ENCODE measurements around the gene P4HA1. TPM values are rescaled to one million over a fixed set of nuclear protein-coding genes. Genes with fewer than 3 reads are reported as not detected.

P4HA1 gene
- total RNA-seq, 1 experiment from 2014 or later = 46.5 TPM

DNA sequence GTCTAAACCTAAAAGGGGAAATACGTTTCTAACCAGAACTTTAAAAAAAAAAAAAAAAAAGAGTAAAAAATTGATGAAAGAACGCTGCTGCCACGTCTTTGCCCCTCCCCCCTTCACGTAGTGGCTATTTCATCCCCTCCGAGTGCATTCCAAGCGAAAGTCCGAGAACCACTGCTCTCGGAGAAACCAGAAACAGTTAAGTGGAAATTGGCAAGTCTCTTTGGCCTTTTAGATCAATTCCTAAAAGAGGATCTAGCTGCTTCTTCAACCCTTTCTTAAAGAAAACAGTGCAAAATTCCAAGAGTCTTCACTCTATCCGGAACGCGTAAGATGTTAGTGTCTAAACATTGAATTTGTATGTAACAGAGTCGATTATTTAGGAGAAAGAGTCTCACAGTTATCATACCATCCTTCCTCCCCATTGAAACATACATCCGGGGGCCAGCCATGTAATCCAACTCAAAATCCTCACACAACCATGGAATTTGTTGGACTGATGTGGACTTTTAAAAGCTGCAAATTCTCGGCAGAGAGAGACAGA lies 1.1 kb downstream of the P4HA1 start:
- TF ChIP-seq CTCF (IDR thresholded peaks at IDR 0.05; ENCODE audit: insufficient read depth in 1 of 2, low read depth in 1 of 2, low read length in 1 of 2, severe bottlenecking in 1 of 2, unreplicated experiment in 1 of 2) = no peak
- DNase-seq = peak; percentile 69 to 74
- CTCF ChIA-PET = interaction anchor here (0.6 to 2.7 kb wide), 11 partner anchors 9 to 141 kb away, joined by 3 to 40 read pairs (median 5); partner anchors contain the start of genes ECD, FAM149B1, NUDT13 and PLA2G12B
- POLR2A ChIA-PET = interaction anchor here (0.5 to 2.3 kb wide), 14 partner anchors 15 to 851 kb away, joined by 3 to 43 read pairs (median 6); partner anchors contain the start of genes DNAJC9, ECD, FAM149B1 and MRPS16
- Histone ChIP-seq H3K4me1 (peaks cover 16% of the 10 kb centered on the region; the same call in 1 of the 2 replicates), H3K9me3 (no peaks in the 10 kb centered on the region), H3K36me3 (ENCODE audit: control insufficient read depth, insufficient read depth, low read length) (no peaks in the 10 kb centered on the region), H3K4me3 (ENCODE audit: low read depth, low read length) (peak overlapping the region; percentile 70), H3K27me3 (replicated peaks; ENCODE audit: control insufficient read depth, insufficient read depth, low read length) (no peaks in the 10 kb centered on the region)
- TSS peak; percentile 81 for BruUV-seq (replicated peaks)
- H3K36me3 Mint-ChIP-seq (ENCODE audit: insufficient read depth, unreplicated experiment) = peaks cover 29% of the 10 kb centered on the region
- H3K4me1 Mint-ChIP-seq (ENCODE audit: low read depth, unreplicated experiment) = peaks cover 14% of the 10 kb centered on the region
- intact Hi-C loops (cut with micrococcal nuclease; ENCODE audit: unreplicated experiment) = loop anchor here (1.0 to 2.0 kb wide), 6 partner anchors 15 to 121 kb away; partner anchors contain the start of genes ECD, FAM149B1 and NUDT13
- H3K27ac Mint-ChIP-seq (ENCODE audit: unreplicated experiment) = peak overlapping the region; percentile 96
- H3K4me3 Mint-ChIP-seq (ENCODE audit: unreplicated experiment) = peak overlapping the region; percentile 98
- H3K9me3 Mint-ChIP-seq (ENCODE audit: unreplicated experiment) = no peaks in the 10 kb centered on the region
- no peaks in the 10 kb centered on the region for H3K27me3 Mint-ChIP-seq (ENCODE audit: insufficient read depth, unreplicated experiment)

DNA sequence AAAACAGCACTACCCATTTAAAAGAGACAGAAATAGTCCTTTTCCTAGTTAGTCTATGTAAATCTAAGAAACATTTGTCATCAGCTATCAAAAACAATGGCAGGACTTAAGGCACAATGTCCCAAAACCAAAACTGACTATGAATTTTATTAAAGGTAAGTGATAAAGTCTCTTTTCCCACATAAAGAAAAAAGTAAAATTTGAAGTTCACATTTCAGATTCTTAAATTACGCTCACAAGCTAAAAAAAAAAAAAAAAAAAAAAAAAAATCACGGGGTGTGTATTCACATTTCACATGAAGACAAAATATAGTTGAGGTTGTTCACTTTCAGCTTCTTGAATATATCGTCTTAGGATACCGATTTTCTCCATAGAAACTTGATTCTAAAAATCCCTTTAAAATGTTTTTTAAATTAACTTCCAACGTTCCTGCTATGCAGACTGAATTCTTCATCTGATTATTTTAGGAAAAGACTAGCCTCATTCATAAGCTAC lies 1.6 kb downstream of the P4HA1 start:
- Histone ChIP-seq H3K27me3 (replicated peaks; ENCODE audit: control insufficient read depth, insufficient read depth, low read length) (no peaks in the 10 kb centered on the region), H3K9me3 (no peaks in the 10 kb centered on the region), H3K4me3 (ENCODE audit: low read depth, low read length) (peak overlapping the region; percentile 70), H3K36me3 (ENCODE audit: control insufficient read depth, insufficient read depth, low read length) (no peaks in the 10 kb centered on the region), H3K4me1 (peaks cover 16% of the 10 kb centered on the region; the same call in 1 of the 2 replicates)
- Mint-ChIP-seq H3K36me3 (ENCODE audit: insufficient read depth, unreplicated experiment) (peaks cover 29% of the 10 kb centered on the region), H3K4me3 (ENCODE audit: unreplicated experiment) (peak overlapping the region; percentile 98), H3K4me1 (ENCODE audit: low read depth, unreplicated experiment) (peaks cover 14% of the 10 kb centered on the region), H3K27me3 (ENCODE audit: insufficient read depth, unreplicated experiment) (no peaks in the 10 kb centered on the region), H3K27ac (ENCODE audit: unreplicated experiment) (peak overlapping the region; percentile 96), H3K9me3 (ENCODE audit: unreplicated experiment) (no peaks in the 10 kb centered on the region)
- TF ChIP-seq CTCF (IDR thresholded peaks at IDR 0.05; ENCODE audit: insufficient read depth in 1 of 2, low read depth in 1 of 2, low read length in 1 of 2, severe bottlenecking in 1 of 2, unreplicated experiment in 1 of 2) = no peak
- CTCF ChIA-PET = interaction anchor here (0.5 to 2.7 kb wide), 5 partner anchors 8 to 432 kb away, joined by 3 to 22 read pairs (median 5); partner anchors contain the start of genes ECD and FAM149B1
- no TSS peak for BruUV-seq (replicated peaks)
- POLR2A ChIA-PET = interaction anchor here (0.6 to 0.7 kb wide), 7 partner anchors 16 to 740 kb away, joined by 3 to 8 read pairs (median 6); no protein-coding TSS in a partner anchor
- no peak for DNase-seq
- intact Hi-C loops (cut with micrococcal nuclease; ENCODE audit: unreplicated experiment) = no loop called here

DNA sequence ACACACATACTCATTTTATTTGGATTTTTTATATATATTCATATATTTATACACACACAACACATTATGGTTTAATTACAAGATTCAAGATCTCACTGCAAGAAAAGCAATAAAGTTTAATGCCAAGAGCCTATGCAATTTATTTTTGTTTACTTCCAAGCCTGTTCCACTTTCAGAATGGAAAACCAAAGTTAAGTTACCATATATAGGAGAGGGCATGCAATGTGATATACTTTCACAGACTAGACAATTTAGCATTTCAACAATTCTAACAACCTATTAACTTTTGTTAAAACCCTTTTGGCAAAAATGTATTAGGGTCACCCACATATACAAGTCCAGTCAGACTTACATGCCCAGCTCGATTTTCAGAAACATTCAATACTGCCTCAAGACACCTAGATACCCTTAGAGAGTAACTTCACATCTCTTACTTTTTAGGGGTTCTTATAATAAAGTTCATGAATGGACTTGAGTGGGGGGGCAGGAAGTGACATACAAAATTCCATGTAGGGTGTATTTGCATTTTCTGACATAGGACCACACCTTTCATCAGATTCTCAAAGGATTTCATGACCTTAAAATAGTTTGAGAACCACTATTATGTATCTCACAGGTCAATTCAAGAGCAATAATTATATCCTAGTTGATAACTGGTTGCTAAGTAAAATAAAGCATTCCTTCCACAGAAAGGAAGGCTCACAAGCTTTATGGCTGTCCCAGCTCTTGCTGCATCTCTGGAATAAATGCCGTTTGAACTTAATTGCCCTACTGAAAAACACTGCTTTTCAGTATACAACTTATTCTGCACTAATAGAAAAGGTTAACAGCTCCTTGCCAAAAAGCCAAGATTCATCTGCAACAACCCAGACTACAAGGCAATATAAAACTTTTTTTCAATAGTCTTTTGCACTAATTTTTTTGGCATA lies 2.5 kb downstream of the P4HA1 start:
- no peak for DNase-seq
- ChIA-PET CTCF (interaction anchor here (0.5 to 0.6 kb wide), 2 partner anchors 406 to 431 kb away, joined by 3 to 5 read pairs; no protein-coding TSS in a partner anchor), POLR2A (interaction anchor here (0.6 to 1.1 kb wide), 3 partner anchors 16 to 739 kb away, joined by 3 to 6 read pairs (median 3); partner anchors contain the start of gene NUDT13)
- Histone ChIP-seq H3K36me3 (ENCODE audit: control insufficient read depth, insufficient read depth, low read length) (no peaks in the 10 kb centered on the region; the same call in 1 of the 2 replicates), H3K4me1 (peaks cover 16% of the 10 kb centered on the region; the same call in 1 of the 2 replicates), H3K27me3 (replicated peaks; ENCODE audit: control insufficient read depth, insufficient read depth, low read length) (no peaks in the 10 kb centered on the region), H3K4me3 (ENCODE audit: low read depth, low read length) (peak overlapping the region; percentile 70), H3K9me3 (no peaks in the 10 kb centered on the region)
- no TSS peak for BruUV-seq (replicated peaks)
- Mint-ChIP-seq H3K4me1 (ENCODE audit: low read depth, unreplicated experiment) (peaks cover 14% of the 10 kb centered on the region), H3K9me3 (ENCODE audit: unreplicated experiment) (no peaks in the 10 kb centered on the region), H3K4me3 (ENCODE audit: unreplicated experiment) (peak overlapping the region; percentile 98), H3K27ac (ENCODE audit: unreplicated experiment) (peak overlapping the region; percentile 96), H3K36me3 (ENCODE audit: insufficient read depth, unreplicated experiment) (peaks cover 29% of the 10 kb centered on the region), H3K27me3 (ENCODE audit: insufficient read depth, unreplicated experiment) (no peaks in the 10 kb centered on the region)
- no peak for TF ChIP-seq CTCF (IDR thresholded peaks at IDR 0.05; ENCODE audit: insufficient read depth in 1 of 2, low read depth in 1 of 2, low read length in 1 of 2, severe bottlenecking in 1 of 2, unreplicated experiment in 1 of 2)
- intact Hi-C loops (cut with micrococcal nuclease; ENCODE audit: unreplicated experiment) = no loop called here

Measured in Caco-2 (cell line).